SK-N-SH (cell line): ENCODE results near the gene WIPI1. TPM values are rescaled to one million over a fixed set of nuclear protein-coding genes. Genes with fewer than 3 reads are reported as not detected.

Experiments used
- CTCF ChIA-PET: fragments of 300-600, 350-600 bp; formaldehyde crosslinking; extraction: SDS; loops from one replicate; lab custom pipeline; 2021; lab: Yijun Ruan, JAX
- POLR2A ChIA-PET: fragments of 350-600 bp; sonication (Branson Sonifier 250); formaldehyde crosslinking; extraction: SDS; loops from one replicate; lab custom pipeline; 2020; ENCODE audit warnings: antibody characterized with exemption, inconsistent platforms; lab: Yijun Ruan, JAX
- DNase-seq: peaks from one replicate; pipeline ENCODE4 v3.0.0; 2012
- H2AFZ ChIP-seq: fragments of 200-600 bp; sonication (generic); 2 replicates; pipeline ENCODE4 v1.8.1; 2016; ENCODE audit warnings: antibody characterized with exemption, mild to moderate bottlenecking, low read depth
- H3F3A ChIP-seq: fragments of 200-600 bp; sonication (generic); replicated peaks from 2 replicates; pipeline ENCODE3; 2016; ENCODE audit warnings: antibody characterized with exemption, mild to moderate bottlenecking; ENCODE audit not compliant: insufficient read depth
- H3K27ac ChIP-seq, 2 experiments: fragments of 200-500 bp in 1 of 2; fragments of 200-600 bp in 1 of 2; sonication (Bioruptor generic) in 1 of 2; sonication (generic), shearing (Covaris generic) in 1 of 2; 2 replicates each; pipeline versions ENCODE4 v1.5.1 to v1.6.1; 2014 to 2016; ENCODE audit warnings: low read depth in 2 of 2, inconsistent platforms in 1 of 2, low read length in 1 of 2, mild to moderate bottlenecking in 1 of 2, mixed read lengths in 1 of 2
- H3K27me3 ChIP-seq: fragments of 200-600 bp; sonication (generic), shearing (Covaris generic); 2 replicates; pipeline ENCODE4 v1.6.1; 2016; ENCODE audit warnings: mixed run types; ENCODE audit not compliant: insufficient read depth
- H3K36me3 ChIP-seq, 2 experiments: fragments of 200-500 bp in 1 of 2; fragments of 200-600 bp in 1 of 2; sonication (Bioruptor generic) in 1 of 2; sonication (generic) in 1 of 2; replicated peaks in 1 of 2; 2 replicates each; pipeline versions ENCODE3 to v1.5.1; 2014 to 2016; ENCODE audit warnings: low read length in 1 of 2, mild to moderate bottlenecking in 1 of 2; ENCODE audit not compliant: insufficient read depth in 2 of 2, control insufficient read depth in 1 of 2
- H3K4me1 ChIP-seq, 2 experiments: fragments of 200-500 bp in 1 of 2; fragments of 200-600 bp in 1 of 2; sonication (Bioruptor generic) in 1 of 2; sonication (generic), shearing (Covaris generic) in 1 of 2; 2 replicates each; pipeline versions ENCODE4 v1.5.1 to v1.6.1; 2014 to 2016; ENCODE audit warnings: low read depth in 1 of 2, low read length in 1 of 2, mixed run types in 1 of 2; ENCODE audit not compliant: insufficient read depth in 2 of 2, control insufficient read depth in 1 of 2
- H3K4me2 ChIP-seq: fragments of 200-600 bp; sonication (generic), shearing (Covaris generic); 2 replicates; pipeline ENCODE4 v1.6.1; 2017; ENCODE audit warnings: mixed run types
- H3K4me3 ChIP-seq, 2 experiments: fragments of 200-500 bp in 1 of 2; fragments of 200-600 bp in 1 of 2; sonication (Bioruptor generic) in 1 of 2; sonication (generic), shearing (Covaris generic) in 1 of 2; 2 replicates each; pipeline versions ENCODE4 v1.5.1 to v1.8.1; 2014 to 2016; ENCODE audit warnings: low read depth in 2 of 2, inconsistent platforms in 1 of 2, low read length in 1 of 2, mild to moderate bottlenecking in 1 of 2, mixed read lengths in 1 of 2, moderate library complexity in 1 of 2
- H3K79me2 ChIP-seq: fragments of 200-600 bp; sonication (generic); 2 replicates; pipeline ENCODE4 v1.8.1; 2017; ENCODE audit warnings: mild to moderate bottlenecking; ENCODE audit not compliant: insufficient read depth
- H3K9ac ChIP-seq: fragments of 200-600 bp; sonication (generic); 2 replicates; pipeline ENCODE4 v1.6.1; 2017; ENCODE audit warnings: mixed run types
- H3K9me2 ChIP-seq: fragments of 200-600 bp; sonication (generic); 2 replicates; pipeline ENCODE4 v1.6.1; 2017; ENCODE audit warnings: mixed run types
- H3K9me3 ChIP-seq: fragments of 200-600 bp; sonication (generic); 2 replicates; pipeline ENCODE4 v1.6.1; 2017; ENCODE audit warnings: mixed run types, mild to moderate bottlenecking, moderate library complexity
- H4K20me1 ChIP-seq: fragments of 200-600 bp; sonication (generic); 2 replicates; pipeline ENCODE4 v1.6.1; 2017; ENCODE audit warnings: mild to moderate bottlenecking, mixed run types; ENCODE audit not compliant: insufficient read depth
- CTCF ChIP-seq: fragments of 200-600 bp; sonication (generic); IDR thresholded peaks from 2 replicates; pipeline ENCODE4 v1.6.1; 2017; ENCODE audit warnings: antibody characterized with exemption, mild to moderate bottlenecking, moderate library complexity
- ELF1 ChIP-seq: IDR thresholded peaks from 2 replicates; pipeline ENCODE4 v1.4.0; 2012
- EZH2phosphoT487 ChIP-seq: fragments of 200-600 bp; sonication (generic); IDR thresholded peaks from 2 replicates; pipeline ENCODE4 v1.6.1; 2017; ENCODE audit warnings: low read depth, mixed run types, mild to moderate bottlenecking, antibody characterized with exemption, moderate library complexity, borderline replicate concordance
- FOSL2 ChIP-seq: IDR thresholded peaks from 2 replicates; pipeline ENCODE4 v1.4.0; 2012; ENCODE audit warnings: low read depth, mild to moderate bottlenecking, moderate library complexity, borderline replicate concordance
- FOXJ3 ChIP-seq: sonication (generic); formaldehyde crosslinking; IDR thresholded peaks from 2 replicates; pipeline ENCODE4 v1.5.1; 2020; ENCODE audit warnings: mild to moderate bottlenecking, missing genetic modification reagents
- FOXM1 ChIP-seq: IDR thresholded peaks from 2 replicates; pipeline ENCODE4 v1.4.0; 2012; ENCODE audit warnings: low read depth, mild to moderate bottlenecking
- GATA2 ChIP-seq: sonication (generic); formaldehyde crosslinking; IDR thresholded peaks from 2 replicates; pipeline ENCODE4 v1.5.0; 2020; ENCODE audit warnings: mild to moderate bottlenecking, missing genetic modification reagents
- IRF3 ChIP-seq: fragments of 150-350 bp; IDR thresholded peaks from 2 replicates; pipeline ENCODE4 v1.6.1; 2016; ENCODE audit warnings: mild to moderate bottlenecking, low read depth, low read length
- TAF1 ChIP-seq: IDR thresholded peaks from 2 replicates; pipeline ENCODE4 v1.6.1; 2012; ENCODE audit warnings: low read depth, mild to moderate bottlenecking, low read length, moderate library complexity, borderline replicate concordance
- TCF12 ChIP-seq: IDR thresholded peaks from 2 replicates; pipeline ENCODE4 v1.4.0; 2012
- TEAD4 ChIP-seq: IDR thresholded peaks from 2 replicates; pipeline ENCODE4 v1.4.0; 2012; ENCODE audit warnings: mild to moderate bottlenecking, borderline replicate concordance; ENCODE audit not compliant: insufficient read depth
- WGBS: methylation state at CpG from one replicate; pipeline ENCODE4 v1.1.6; 2017; ENCODE audit warnings: low lambda C conversion rate; 5-methylcytosine and 5-hydroxymethylcytosine counted together
- polyA plus RNA-seq, 3 experiments: library from polyadenylated mRNA; depleted of rRNA; stranded (reverse); fragments of >200 nt; gene quantifications; 2 replicates each; pipeline ENCODE4 v1.2.3, GENCODE V29; 2012
- TF ChIP-seq, protein P1 (sequence below): IDR thresholded peaks from 2 replicates; pipeline ENCODE4 v1.6.1; 2012; ENCODE audit warnings: mild to moderate bottlenecking, low read depth, low read length, moderate library complexity
- TF ChIP-seq, protein P2 (sequence below): fragments of 150-350 bp; IDR thresholded peaks from 2 replicates; pipeline ENCODE4 v1.6.1; 2017; ENCODE audit warnings: antibody characterized with exemption, low read length, low read depth, borderline replicate concordance

The WIPI1 gene
- polyA plus RNA-seq, 1 of the 3 experiments (the other 2 are of a cell fraction): 52.7 TPM

- TF ChIP-seq IRF3 (no peak), EZH2phosphoT487 (no peak)
These were observed 74.7 kb downstream of the WIPI1 start (continued) for GRCh38 chr17:68382582-68383085.

DNA sequence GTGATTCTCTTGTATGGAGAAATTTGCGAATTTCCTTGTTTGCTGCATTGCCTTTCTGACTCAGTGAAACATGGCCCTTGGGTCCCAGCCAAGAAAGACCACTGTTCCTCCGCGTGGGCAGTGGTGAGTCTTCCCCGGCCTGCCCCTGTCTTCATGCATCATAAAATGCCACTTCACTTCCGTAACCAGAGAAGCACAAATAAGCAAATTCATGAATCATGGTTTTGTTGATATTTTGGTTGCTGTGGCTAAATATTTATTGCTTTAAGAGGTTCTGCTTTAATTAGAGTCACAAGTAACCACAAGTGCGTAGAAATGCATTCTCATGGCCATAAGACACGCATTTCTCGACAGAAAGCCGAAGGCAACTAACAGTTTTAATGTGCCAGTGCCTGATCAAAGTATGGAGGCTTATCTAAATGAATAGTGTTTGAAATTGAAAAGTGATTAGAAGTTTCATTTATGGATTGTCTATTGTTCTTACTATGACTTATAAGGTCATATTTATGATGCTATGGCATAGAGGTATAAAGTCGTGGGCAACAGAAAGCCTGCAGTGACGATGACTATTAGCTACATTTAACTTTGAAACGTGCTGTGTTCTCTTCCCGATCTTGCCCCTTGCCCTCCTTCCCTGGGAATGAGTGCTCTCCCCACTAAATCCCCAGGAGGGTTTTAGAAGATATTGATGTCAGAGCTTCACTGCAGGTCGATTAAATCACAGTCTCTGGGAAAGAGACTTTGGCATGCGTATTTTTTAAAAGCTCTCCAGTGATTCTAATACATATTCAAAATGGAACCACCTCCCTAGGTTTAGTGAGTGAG, 76.0 kb downstream of the WIPI1 start:
- no peak overlapping the region for H3K4me2 ChIP-seq
- H4K20me1 ChIP-seq: no peaks in the 10 kb centered on the region
- H3K27me3 ChIP-seq: no peaks in the 10 kb centered on the region
- no peak for TF ChIP-seq GATA2 (CRISPR knock-in tag)
- TF ChIP-seq, protein P1, sequence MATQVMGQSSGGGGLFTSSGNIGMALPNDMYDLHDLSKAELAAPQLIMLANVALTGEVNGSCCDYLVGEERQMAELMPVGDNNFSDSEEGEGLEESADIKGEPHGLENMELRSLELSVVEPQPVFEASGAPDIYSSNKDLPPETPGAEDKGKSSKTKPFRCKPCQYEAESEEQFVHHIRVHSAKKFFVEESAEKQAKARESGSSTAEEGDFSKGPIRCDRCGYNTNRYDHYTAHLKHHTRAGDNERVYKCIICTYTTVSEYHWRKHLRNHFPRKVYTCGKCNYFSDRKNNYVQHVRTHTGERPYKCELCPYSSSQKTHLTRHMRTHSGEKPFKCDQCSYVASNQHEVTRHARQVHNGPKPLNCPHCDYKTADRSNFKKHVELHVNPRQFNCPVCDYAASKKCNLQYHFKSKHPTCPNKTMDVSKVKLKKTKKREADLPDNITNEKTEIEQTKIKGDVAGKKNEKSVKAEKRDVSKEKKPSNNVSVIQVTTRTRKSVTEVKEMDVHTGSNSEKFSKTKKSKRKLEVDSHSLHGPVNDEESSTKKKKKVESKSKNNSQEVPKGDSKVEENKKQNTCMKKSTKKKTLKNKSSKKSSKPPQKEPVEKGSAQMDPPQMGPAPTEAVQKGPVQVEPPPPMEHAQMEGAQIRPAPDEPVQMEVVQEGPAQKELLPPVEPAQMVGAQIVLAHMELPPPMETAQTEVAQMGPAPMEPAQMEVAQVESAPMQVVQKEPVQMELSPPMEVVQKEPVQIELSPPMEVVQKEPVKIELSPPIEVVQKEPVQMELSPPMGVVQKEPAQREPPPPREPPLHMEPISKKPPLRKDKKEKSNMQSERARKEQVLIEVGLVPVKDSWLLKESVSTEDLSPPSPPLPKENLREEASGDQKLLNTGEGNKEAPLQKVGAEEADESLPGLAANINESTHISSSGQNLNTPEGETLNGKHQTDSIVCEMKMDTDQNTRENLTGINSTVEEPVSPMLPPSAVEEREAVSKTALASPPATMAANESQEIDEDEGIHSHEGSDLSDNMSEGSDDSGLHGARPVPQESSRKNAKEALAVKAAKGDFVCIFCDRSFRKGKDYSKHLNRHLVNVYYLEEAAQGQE: no peak
- no peak for TF ChIP-seq FOXM1
- TF ChIP-seq FOSL2: no peak
- TF ChIP-seq CTCF: no peak
- TF ChIP-seq ELF1: no peak
- TF ChIP-seq TCF12: no peak
- TF ChIP-seq EZH2phosphoT487: no peak
- TF ChIP-seq, protein P2, sequence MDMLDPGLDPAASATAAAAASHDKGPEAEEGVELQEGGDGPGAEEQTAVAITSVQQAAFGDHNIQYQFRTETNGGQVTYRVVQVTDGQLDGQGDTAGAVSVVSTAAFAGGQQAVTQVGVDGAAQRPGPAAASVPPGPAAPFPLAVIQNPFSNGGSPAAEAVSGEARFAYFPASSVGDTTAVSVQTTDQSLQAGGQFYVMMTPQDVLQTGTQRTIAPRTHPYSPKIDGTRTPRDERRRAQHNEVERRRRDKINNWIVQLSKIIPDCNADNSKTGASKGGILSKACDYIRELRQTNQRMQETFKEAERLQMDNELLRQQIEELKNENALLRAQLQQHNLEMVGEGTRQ: no peak
- no peak for TF ChIP-seq FOXJ3 (CRISPR knock-in tag)
- no peak for TF ChIP-seq TEAD4
- no peak for TF ChIP-seq TAF1
- TF ChIP-seq, all 33 proteins: peak for 0
- H3K4me1 ChIP-seq: no peaks in the 10 kb centered on the region
- H3K79me2 ChIP-seq: no peaks in the 10 kb centered on the region
- H3K9me3 ChIP-seq: no peaks in the 10 kb centered on the region
- CTCF ChIA-PET: interaction anchor here (0.8 to 2.5 kb wide), 3 partner anchors 18 to 24 kb away, joined by 3 to 17 read pairs (median 4); no protein-coding TSS in a partner anchor
- H3K4me3 ChIP-seq: no peak overlapping the region
- no peak overlapping the region for H3K9ac ChIP-seq
- no peaks in the 10 kb centered on the region for H3F3A ChIP-seq
- 58% methylated on average over 15 of the region's 15 CpGs for WGBS
- H3K36me3 ChIP-seq: no peaks in the 10 kb centered on the region
- H2AFZ ChIP-seq: no peak overlapping the region
- POLR2A ChIA-PET: no interaction called here
- H3K9me2 ChIP-seq: no peaks in the 10 kb centered on the region
- H3K27ac ChIP-seq: no peak overlapping the region
- DNase-seq: no peak
